Psoas muscle (tissue), 8 donors: ENCODE data around the gene ZAR1L. TPM values are rescaled to one million over a fixed set of nuclear protein-coding genes. Genes with fewer than 3 reads are reported as not detected.
A peak's percentile ranks its signal among the peaks of the same experiment; 100 is the strongest.
"Not testable (repeated sequence)": the region's sequence is repeated elsewhere in the genome, so short reads cannot be mapped to it uniquely, and the experiment has no call there.

Experiments
- ATAC-seq, 4 donors: fragments of 200-7000 bp; cut with Tn5 transposase; one replicate each; pipeline ENCODE4 v1.9.1; 2020; ENCODE audit warnings: moderate library complexity in 3 of 4, mild to moderate bottlenecking in 2 of 4
- DNase-seq, 2 donors: peaks; one replicate each; pipeline ENCODE4 v3.0.0-alpha.2; 2020
- H3K27ac ChIP-seq: fragments of 200-600 bp; one replicate; pipeline ENCODE4 v1.8.0; 2022
- H3K27me3 ChIP-seq, 3 donors: fragments of 200-600 bp in 1 of 3; one replicate each; pipeline versions ENCODE4 v1.6.1 to v1.8.0; 2013 to 2022; ENCODE audit warnings: low read length in 2 of 3, mild to moderate bottlenecking in 2 of 3, moderate library complexity in 1 of 3; ENCODE audit not compliant: insufficient read depth in 3 of 3
- H3K36me3 ChIP-seq, 2 donors: fragments of 200-600 bp in 1 of 2; one replicate each; pipeline versions ENCODE4 v1.6.1 to v1.8.0; 2013 to 2022; ENCODE audit warnings: low read depth in 1 of 2, mild to moderate bottlenecking in 1 of 2, moderate library complexity in 1 of 2; ENCODE audit not compliant: insufficient read depth in 1 of 2
- H3K4me1 ChIP-seq: fragments of 200-600 bp; one replicate; pipeline ENCODE4 v1.8.0; 2022
- H3K4me3 ChIP-seq: fragments of 200-600 bp; one replicate; pipeline ENCODE4 v1.8.0; 2022; ENCODE audit warnings: mild to moderate bottlenecking
- H3K9me3 ChIP-seq: fragments of 200-600 bp; one replicate; pipeline ENCODE4 v1.8.0; 2022
- CTCF ChIP-seq: fragments of 200-600 bp; IDR thresholded peaks from one replicate; pipeline ENCODE4 v1.8.0; 2022; ENCODE audit warnings: antibody characterized with exemption
- WGBS, 3 donors: extraction: QIAGEN DNeasy Blood & Tissue Kit; methylation state at CpG; one replicate each; pipeline versions ENCODE4 v1.1.6 to v1.1.7; 2013; 5-methylcytosine and 5-hydroxymethylcytosine counted together
- intact Hi-C, 2 donors: fragments of 100-400 bp; cut with DNase I; formaldehyde crosslinking; loops; one replicate each; pipeline versions ENCODE4 v1.11.0 to v1.14.2; 2022
- long read RNA-seq, 2 donors: library from polyadenylated mRNA; unstranded; transcript quantifications; one replicate each; pipeline ENCODE4 v2.0.0, GENCODE V29; 2021
- polyA plus RNA-seq, 3 donors: library from polyadenylated mRNA; stranded (reverse); fragments of 200-250 nt; gene quantifications; one replicate each; pipeline ENCODE4 v1.2.3, GENCODE V29; 2013
- total RNA-seq, 4 donors: library from RNA; stranded (reverse); fragmentation: NEBNext Ultra II Directional in 2 of 4; extraction: Animal tissue kit (Norgen Biotek cat#: 25700) in 2 of 4; gene quantifications; one replicate each; pipeline versions ENCODE4 v1.2.1 to v1.2.4, GENCODE V29; 2021 to 2023
- donor health status: healthy with polysubstance abuse.
- donor health status: DM: no; HTN: no; CAD: no; lungs with moderate emphysema.
- donor health status: Bipolar disorder and iron deficiency.
- donor health status: healthy.
- donor health status: DM: yes; HTN: yes; CAD: no.
- donor health status: DM: no; HTN: no; CAD: no.
- donor health status: DM: no; HTN: no; CAD: no.
- donor health status: DM: yes; HTN: yes; CAD: no.

ZAR1L gene
- total RNA-seq (not detected), polyA plus RNA-seq (not detected)
- long read RNA-seq, donor 1 = 0 reads
- long read RNA-seq, donor 2 = 0 reads

GRCh38 chr13:32315238-32316027, at the start of gene ZAR1L, which contains the start of gene BRCA2:
Gene ZAR1L (minus strand): TSS chr13:32315363. CDS start chr13:32311925, 3,438 bp downstream.
Gene BRCA2 (plus strand): TSS chr13:32315508. CDS start chr13:32316461, 953 bp downstream.
- DNase-seq = peak; percentile 89 to 94
- WGBS, 3 donors = 0 to 1% (median 1%) methylated on average over 48 to 60 of the region's 60 CpGs
- Histone ChIP-seq H3K36me3 (no peaks in the 10 kb centered on the region), H3K4me1 (no peaks in the 10 kb centered on the region), H3K27me3 (no peaks in the 10 kb centered on the region), H3K9me3 (no peaks in the 10 kb centered on the region), H3K27ac (peak within 1 kb of the TSS; percentile 89), H3K4me3 (peak within 1 kb of the TSS; percentile 73)
- intact Hi-C loops = loop anchor here in 1 of 2 donors (10.0 kb wide), 1 partner anchor 301 kb away; no protein-coding TSS in a partner anchor
- no peak for TF ChIP-seq CTCF
- peak; percentile 98 to 100 (median 98) for ATAC-seq

- no peaks in the 10 kb centered on the region for H3K27me3 ChIP-seq
- H3K4me3 ChIP-seq = no peak overlapping the region
- TF ChIP-seq CTCF = no peak
- no peaks in the 10 kb centered on the region for H3K4me1 ChIP-seq
- intact Hi-C loops = no loop called here
- no peak overlapping the region for H3K27ac ChIP-seq
- WGBS, 3 donors = 90 to 96% (median 94%) methylated on average over 2 of the region's 2 CpGs
- DNase-seq = no peak
- H3K9me3 ChIP-seq = no peaks in the 10 kb centered on the region
- no peak for ATAC-seq
- no peaks in the 10 kb centered on the region for H3K36me3 ChIP-seq
Measured at GRCh38 chr13:32362574-32362973, 47.4 kb upstream of the ZAR1L start.

- DNase-seq, H3K4me3 ChIP-seq, H3K4me1 ChIP-seq, ATAC-seq, H3K36me3 ChIP-seq, H3K27ac ChIP-seq, intact Hi-C loops, H3K27me3 ChIP-seq, H3K9me3 ChIP-seq: not testable (repeated sequence)
- 96 to 97% (median 96%) methylated on average over 8 of the region's 8 CpGs for WGBS, 3 donors
Measured at GRCh38 chr13:32355935-32356334, 40.8 kb upstream of the ZAR1L start.

- no peaks in the 10 kb centered on the region for H3K27me3 ChIP-seq
- no peak overlapping the region for H3K4me3 ChIP-seq
- H3K36me3 ChIP-seq = no peaks in the 10 kb centered on the region
- ATAC-seq = no peak
- no peaks in the 10 kb centered on the region for H3K9me3 ChIP-seq
- 97 to 100% (median 97%) methylated on average over 1 of the region's 1 CpG for WGBS, 3 donors
- H3K27ac ChIP-seq = no peak overlapping the region
- no peak for TF ChIP-seq CTCF
- no peaks in the 10 kb centered on the region for H3K4me1 ChIP-seq
- DNase-seq = no peak
- intact Hi-C loops = no loop called here
Measured at GRCh38 chr13:32354040-32354439, 38.9 kb upstream of the ZAR1L start.

- H3K27me3 ChIP-seq, H3K9me3 ChIP-seq, H3K36me3 ChIP-seq, H3K4me3 ChIP-seq, ATAC-seq, H3K4me1 ChIP-seq, DNase-seq, intact Hi-C loops, H3K27ac ChIP-seq: not testable (repeated sequence)
- 95 to 97% (median 97%) methylated on average over 15 of the region's 15 CpGs for WGBS, 3 donors
Measured at GRCh38 chr13:32350839-32351441, 35.8 kb upstream of the ZAR1L start.
